Glutamatergic neuron (in vitro differentiated cells): ENCODE measurements around the gene PMEPA1. TPM values are rescaled to one million over a fixed set of nuclear protein-coding genes. Genes with fewer than 3 reads are reported as not detected.

ENCODE experiments used
- DNase-seq: peaks from one replicate; pipeline ENCODE4 v3.0.0; 2022
- H3K27ac Mint-ChIP-seq: one replicate; pipeline ENCODE4 v1.8.0; 2020; ENCODE audit warnings: mild to moderate bottlenecking, mixed read lengths, inconsistent platforms; ENCODE audit not compliant: unreplicated experiment
- H3K27me3 Mint-ChIP-seq: one replicate; pipeline ENCODE4 v1.8.0; 2020; ENCODE audit warnings: mild to moderate bottlenecking, moderate library complexity, mixed read lengths, inconsistent platforms; ENCODE audit not compliant: unreplicated experiment
- H3K36me3 Mint-ChIP-seq: one replicate; pipeline ENCODE4 v1.8.0; 2020; ENCODE audit warnings: mild to moderate bottlenecking, mixed read lengths, inconsistent platforms; ENCODE audit not compliant: unreplicated experiment
- H3K4me1 Mint-ChIP-seq: one replicate; pipeline ENCODE4 v1.8.0; 2020; ENCODE audit warnings: mild to moderate bottlenecking, low read depth, mixed read lengths, inconsistent platforms; ENCODE audit not compliant: unreplicated experiment
- H3K4me3 Mint-ChIP-seq: one replicate; pipeline ENCODE4 v1.8.0; 2020; ENCODE audit warnings: mild to moderate bottlenecking, mixed read lengths, inconsistent platforms; ENCODE audit not compliant: unreplicated experiment
- H3K9me3 Mint-ChIP-seq: one replicate; pipeline ENCODE4 v1.8.0; 2020; ENCODE audit warnings: mild to moderate bottlenecking, moderate library complexity, mixed read lengths, inconsistent platforms; ENCODE audit not compliant: unreplicated experiment
- CTCF ChIP-seq: fragments of 200-600 bp; sonication (generic); IDR thresholded peaks from one replicate; pipeline ENCODE4 v1.5.0; 2021; ENCODE audit not compliant: partially characterized antibody, unreplicated experiment
- total RNA-seq: library from RNA; stranded (reverse); fragmentation: NEBNext Ultra II Directional; extraction: Animal tissue kit (Norgen Biotek cat#: 25700); gene quantifications from one replicate; pipeline ENCODE4 v1.2.1, GENCODE V29; 2021; ENCODE audit not compliant: unreplicated experiment

PMEPA1 gene
- total RNA-seq, 1 donor from 2014 or later, result 14.4 TPM

GRCh38 chr20:57667388-57667787, 42.4 kb downstream of the PMEPA1 start:
- Mint-ChIP-seq H3K4me1 (peaks cover 20% of the 10 kb centered on the region), H3K4me3 (no peak overlapping the region), H3K27ac (no peak overlapping the region), H3K36me3 (no peaks in the 10 kb centered on the region), H3K9me3 (peaks cover 2% of the 10 kb centered on the region), H3K27me3 (peaks cover 2% of the 10 kb centered on the region)
- no peak for DNase-seq
- TF ChIP-seq CTCF, result no peak

GRCh38 chr20:57666834-57667157, 43.0 kb downstream of the PMEPA1 start:
- Mint-ChIP-seq H3K27ac (no peak overlapping the region), H3K4me3 (no peak overlapping the region), H3K9me3 (peaks cover 2% of the 10 kb centered on the region), H3K36me3 (no peaks in the 10 kb centered on the region), H3K4me1 (peaks cover 15% of the 10 kb centered on the region), H3K27me3 (peaks cover 2% of the 10 kb centered on the region)
- no peak for DNase-seq
- TF ChIP-seq CTCF, result no peak

GRCh38 chr20:57666106-57666833, 43.5 kb downstream of the PMEPA1 start:
- no peak for DNase-seq
- H3K4me1 Mint-ChIP-seq, result peaks cover 12% of the 10 kb centered on the region
- TF ChIP-seq CTCF, result no peak
- H3K9me3 Mint-ChIP-seq, result peaks cover 2% of the 10 kb centered on the region
- no peaks in the 10 kb centered on the region for H3K36me3 Mint-ChIP-seq
- H3K4me3 Mint-ChIP-seq, result no peak overlapping the region
- no peak overlapping the region for H3K27ac Mint-ChIP-seq
- peaks cover 2% of the 10 kb centered on the region for H3K27me3 Mint-ChIP-seq

- Mint-ChIP-seq H3K27ac (no peak overlapping the region), H3K9me3 (peaks cover 5% of the 10 kb centered on the region), H3K4me3 (no peak overlapping the region), H3K4me1 (peaks cover 9% of the 10 kb centered on the region), H3K27me3 (peaks cover 2% of the 10 kb centered on the region), H3K36me3 (no peaks in the 10 kb centered on the region)
- no peak for DNase-seq
- TF ChIP-seq CTCF, result no peak
These were observed 44.2 kb downstream of the PMEPA1 start for GRCh38 chr20:57665589-57665971.

- H3K27me3 Mint-ChIP-seq, result peaks cover 2% of the 10 kb centered on the region
- H3K36me3 Mint-ChIP-seq, result no peaks in the 10 kb centered on the region
- no peak for DNase-seq
- no peak overlapping the region for H3K4me3 Mint-ChIP-seq
- H3K9me3 Mint-ChIP-seq, result peaks cover 5% of the 10 kb centered on the region
- H3K27ac Mint-ChIP-seq, result no peak overlapping the region
- H3K4me1 Mint-ChIP-seq, result peaks cover 6% of the 10 kb centered on the region
- no peak for TF ChIP-seq CTCF
These were observed 44.8 kb downstream of the PMEPA1 start for GRCh38 chr20:57664924-57665588.
